Head of caudate nucleus (tissue), 42 donors: ENCODE data around the gene REG1B.
A peak's percentile ranks its signal among the peaks of the same experiment; 100 is the strongest.
"Not testable (repeated sequence)": the region's sequence is repeated elsewhere in the genome, so short reads cannot be mapped to it uniquely, and the experiment has no call there.

ENCODE experiments used
- DNase-seq, 42 donors: peaks; one replicate each; pipeline versions ENCODE4 v3.0.0 to v3.0.0-alpha.2; 2020 to 2021; ENCODE audit warnings: mixed read lengths in 7 of 42
- intact Hi-C: fragments of 100-400 bp; cut with DNase I; formaldehyde crosslinking; loops from one replicate; pipeline ENCODE4 v1.15.0; 2022

REG1B gene

GRCh38 chr2:79086255-79086654, 1.5 kb downstream of the REG1B start:
- no peak for DNase-seq
- intact Hi-C loops: no loop called here

GRCh38 chr2:79085382-79085781, 2.4 kb downstream of the REG1B start:
- no peak for DNase-seq

GRCh38 chr2:79084495-79085135, 3.2 kb downstream of the REG1B start:
- intact Hi-C loops: no loop called here
- no peak for DNase-seq

More at GRCh38 chr2:79085382-79085781, 2.4 kb downstream of the REG1B start:
- intact Hi-C loops: no loop called here

GRCh38 chr2:79083597-79084251, 4.1 kb downstream of the REG1B start:
- no peak for DNase-seq
- intact Hi-C loops: no loop called here

GRCh38 chr2:79082987-79083386, 4.8 kb downstream of the REG1B start:
- intact Hi-C loops: no loop called here
- DNase-seq: no peak

- DNase-seq: no peak
- intact Hi-C loops: no loop called here
Measured at GRCh38 chr2:79071078-79071477, 16.7 kb downstream of the REG1B start.

- no peak for DNase-seq
- intact Hi-C loops: no loop called here
Measured at GRCh38 chr2:79065201-79065600, 22.6 kb downstream of the REG1B start.

- DNase-seq, intact Hi-C loops: not testable (repeated sequence)
Measured at GRCh38 chr2:79054769-79055168, 33.0 kb downstream of the REG1B start.

- DNase-seq: peak in 5 of 42 donors; percentile 2 to 19 (median 10)
Measured at GRCh38 chr2:79053486-79053885, 34.3 kb downstream of the REG1B start.

GRCh38 chr2:79041032-79041448, 46.8 kb downstream of the REG1B start:
- intact Hi-C loops: loop anchor here (10.0 kb wide), 1 partner anchor 824 kb away; no protein-coding TSS in a partner anchor

More at GRCh38 chr2:79053486-79053885, 34.3 kb downstream of the REG1B start:
- intact Hi-C loops: not testable (repeated sequence)

GRCh38 chr2:79039944-79040343, 47.8 kb downstream of the REG1B start:
- intact Hi-C loops: loop anchor here (10.0 kb wide), 1 partner anchor 825 kb away; no protein-coding TSS in a partner anchor
- no peak for DNase-seq

More at GRCh38 chr2:79041032-79041448, 46.8 kb downstream of the REG1B start:
- peak in 12 of 42 donors; percentile 6 to 43 (median 25) for DNase-seq
